A172 (cell line): Measurements from ENCODE around the gene VEGFB. TPM values are rescaled to one million over a fixed set of nuclear protein-coding genes. Genes with fewer than 3 reads are reported as not detected.
A peak's percentile ranks its signal among the peaks of the same experiment; 100 is the strongest.

Experiments
- DNase-seq: peaks from one replicate; pipeline ENCODE4 v3.0.0-alpha.2; 2015; ENCODE audit warnings: low spot score
- total RNA-seq: library from RNA; depleted of rRNA; stranded (reverse); fragments of >200 nt; shearing (Covaris generic); gene quantifications from 2 replicates; pipeline ENCODE4 v1.2.3, GENCODE V29; 2014

Gene VEGFB
- total RNA-seq, 1 experiment from 2014 or later = 33.0 TPM

DNA sequence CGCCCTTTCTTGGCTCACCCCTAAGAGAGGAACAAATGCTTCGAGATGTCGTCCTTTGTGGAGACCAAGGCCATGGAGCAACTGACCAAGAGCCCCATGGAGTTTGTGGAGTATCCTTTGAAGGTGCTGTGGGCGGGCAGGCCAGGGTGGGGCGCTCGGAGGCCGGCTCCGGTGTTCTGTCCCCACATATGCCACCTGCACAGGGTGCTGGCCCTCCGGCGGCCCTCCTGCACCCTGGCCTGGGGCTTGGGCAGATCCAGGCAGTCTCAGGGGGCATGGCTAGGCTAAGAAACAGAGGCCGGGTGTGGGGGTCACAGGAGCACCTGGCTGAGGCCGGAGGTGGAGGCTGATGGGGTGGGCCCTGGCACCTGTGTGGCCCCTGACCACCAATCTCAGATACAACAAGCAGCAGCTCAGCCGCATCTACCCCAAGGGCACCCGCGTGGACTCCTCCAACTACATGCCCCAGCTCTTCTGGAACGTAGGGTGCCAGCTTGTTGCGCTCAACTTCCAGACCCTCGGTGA, 27.2 kb downstream of the VEGFB start:
- no peak for DNase-seq

- DNase-seq = no peak
Measured at GRCh38 chr11:64262271-64263002, 28.1 kb downstream of the VEGFB start.

GRCh38 chr11:64263021-64263946, 28.9 kb downstream of the VEGFB start:
- peak; percentile 78 for DNase-seq

- no peak for DNase-seq
Measured at GRCh38 chr11:64263947-64264317, 29.5 kb downstream of the VEGFB start.

GRCh38 chr11:64264371-64264852, 30.0 kb downstream of the VEGFB start:
- no peak for DNase-seq

DNA sequence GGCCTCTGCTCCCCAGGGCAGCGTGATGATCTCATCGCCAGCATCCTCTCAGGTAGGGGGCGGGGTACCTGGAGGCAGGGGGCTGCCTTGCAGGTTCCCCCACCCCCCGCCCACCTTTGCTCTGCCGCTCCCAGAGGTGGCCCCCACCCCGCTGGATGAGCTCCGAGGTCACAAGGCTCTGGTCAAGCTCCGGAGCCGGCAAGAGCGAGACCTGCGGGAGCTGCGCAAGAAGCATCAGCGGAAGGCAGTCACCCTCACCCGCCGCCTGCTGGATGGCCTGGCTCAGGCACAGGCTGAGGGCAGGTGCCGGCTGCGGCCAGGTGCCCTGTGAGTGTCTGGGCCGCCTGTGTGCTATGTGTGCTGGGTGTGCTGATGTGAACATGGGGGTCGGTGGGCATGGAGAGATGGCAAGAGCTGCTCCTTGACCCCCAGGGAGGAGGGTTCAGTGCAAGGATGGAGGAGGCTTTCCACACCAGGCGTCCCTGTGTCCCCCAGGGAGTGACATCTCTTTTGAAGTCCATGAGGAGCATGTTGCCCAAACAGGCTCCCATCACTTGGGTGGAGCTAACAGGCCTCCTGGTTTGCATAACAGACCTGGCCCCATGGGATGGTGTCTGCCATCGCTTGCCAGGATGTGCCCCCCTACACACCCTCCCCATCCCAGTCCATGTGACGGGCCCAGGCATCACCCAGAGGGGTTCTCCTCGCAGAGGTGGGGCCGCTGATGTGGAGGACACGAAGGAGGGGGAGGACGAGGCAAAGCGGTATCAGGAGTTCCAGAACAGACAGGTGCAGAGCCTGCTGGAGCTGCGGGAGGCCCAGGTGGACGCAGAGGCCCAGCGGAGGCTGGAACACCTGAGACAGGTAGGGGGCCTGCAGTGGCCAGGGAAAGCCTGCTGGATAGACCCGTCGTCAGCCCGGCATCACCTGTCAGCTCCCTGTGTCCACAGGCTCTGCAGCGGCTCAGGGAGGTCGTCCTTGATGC, 31.1 kb downstream of the VEGFB start:
- DNase-seq = no peak

GRCh38 chr11:64266339-64266738, 32.0 kb downstream of the VEGFB start:
- DNase-seq = peak; percentile 78

- DNase-seq = no peak
Measured at GRCh38 chr11:64267207-64267945, 33.0 kb downstream of the VEGFB start.

GRCh38 chr11:64268025-64268892, 33.9 kb downstream of the VEGFB start:
- peak; percentile 91 for DNase-seq

GRCh38 chr11:64268893-64269539, 34.6 kb downstream of the VEGFB start:
- peak; percentile 63 for DNase-seq

DNA sequence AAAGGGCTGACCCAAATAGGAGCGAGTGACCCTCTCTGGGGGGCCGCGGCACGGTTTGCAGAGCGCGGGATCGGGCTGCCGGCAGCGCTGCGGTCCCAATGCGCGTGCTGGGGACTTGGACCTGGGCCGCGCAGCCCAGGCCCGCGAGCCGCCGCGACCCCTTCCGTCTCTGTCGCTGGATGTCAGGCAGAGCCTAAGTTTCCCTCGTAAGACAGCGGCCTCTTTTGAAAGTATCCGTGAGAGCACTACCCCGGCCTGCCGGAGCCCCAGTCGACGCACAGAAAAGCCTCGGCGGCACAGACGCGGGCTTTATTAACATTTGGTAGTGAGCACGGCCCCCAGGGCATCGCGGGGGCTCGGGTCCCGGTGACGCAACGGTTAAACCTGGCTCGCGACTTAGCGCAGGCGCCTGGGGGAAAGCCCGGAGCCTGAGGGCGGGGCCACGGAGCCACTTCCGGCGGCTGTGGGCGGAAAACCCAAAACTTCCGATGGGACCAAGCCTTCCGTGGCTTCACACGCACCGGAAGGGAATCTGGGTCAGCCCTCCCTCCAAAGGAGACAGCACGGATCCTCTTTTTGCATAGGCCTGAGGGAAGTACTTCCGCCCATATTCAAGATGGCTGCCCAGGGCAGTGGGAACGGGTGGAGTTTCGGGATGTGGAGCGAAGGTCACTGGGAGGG, 35.3 kb downstream of the VEGFB start:
- DNase-seq = peak; percentile 98

GRCh38 chr11:64275031-64275800, 40.8 kb downstream of the VEGFB start:
- no peak for DNase-seq

DNA sequence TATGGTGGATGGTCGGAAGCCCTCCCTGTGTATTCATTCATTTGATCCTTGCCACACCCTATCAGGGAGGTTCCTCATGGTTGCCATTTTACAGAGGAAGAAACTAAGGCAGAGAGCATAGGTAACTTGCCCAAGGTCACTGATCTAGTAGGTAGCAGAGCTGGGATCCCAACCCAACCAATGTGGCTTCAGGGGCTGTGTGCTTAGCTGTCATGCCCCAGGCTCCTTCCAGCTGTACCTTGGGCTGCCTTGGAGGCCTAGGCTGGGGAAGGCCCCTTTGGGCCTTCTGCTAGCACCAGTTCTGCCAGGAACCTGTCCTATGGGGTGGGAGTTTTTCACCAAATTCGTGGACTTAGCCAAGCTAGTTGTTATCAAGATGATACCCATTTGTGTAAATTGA, 41.5 kb downstream of the VEGFB start:
- DNase-seq = no peak

GRCh38 chr11:64276653-64277431, 42.5 kb downstream of the VEGFB start:
- DNase-seq = peak; percentile 96

- DNase-seq = no peak
Measured at GRCh38 chr11:64278576-64279190, 44.3 kb downstream of the VEGFB start.
